Breast epithelium (tissue), 3 donors: ENCODE measurements around the gene RGS3.

ENCODE experiments used
- POLR2A ChIP-seq: fragments of 450-650 bp; IDR thresholded peaks from one replicate; pipeline ENCODE4 v1.6.1; 2016; ENCODE audit warnings: antibody characterized with exemption, mild to moderate bottlenecking, moderate library complexity
- TF ChIP-seq, protein P1 (sequence below), 3 donors: fragments of 450-650 bp; IDR thresholded peaks; one replicate each; pipeline ENCODE4 v1.5.1; 2016 to 2017; ENCODE audit warnings: antibody characterized with exemption in 3 of 3, mild to moderate bottlenecking in 3 of 3, moderate library complexity in 3 of 3

DNA sequence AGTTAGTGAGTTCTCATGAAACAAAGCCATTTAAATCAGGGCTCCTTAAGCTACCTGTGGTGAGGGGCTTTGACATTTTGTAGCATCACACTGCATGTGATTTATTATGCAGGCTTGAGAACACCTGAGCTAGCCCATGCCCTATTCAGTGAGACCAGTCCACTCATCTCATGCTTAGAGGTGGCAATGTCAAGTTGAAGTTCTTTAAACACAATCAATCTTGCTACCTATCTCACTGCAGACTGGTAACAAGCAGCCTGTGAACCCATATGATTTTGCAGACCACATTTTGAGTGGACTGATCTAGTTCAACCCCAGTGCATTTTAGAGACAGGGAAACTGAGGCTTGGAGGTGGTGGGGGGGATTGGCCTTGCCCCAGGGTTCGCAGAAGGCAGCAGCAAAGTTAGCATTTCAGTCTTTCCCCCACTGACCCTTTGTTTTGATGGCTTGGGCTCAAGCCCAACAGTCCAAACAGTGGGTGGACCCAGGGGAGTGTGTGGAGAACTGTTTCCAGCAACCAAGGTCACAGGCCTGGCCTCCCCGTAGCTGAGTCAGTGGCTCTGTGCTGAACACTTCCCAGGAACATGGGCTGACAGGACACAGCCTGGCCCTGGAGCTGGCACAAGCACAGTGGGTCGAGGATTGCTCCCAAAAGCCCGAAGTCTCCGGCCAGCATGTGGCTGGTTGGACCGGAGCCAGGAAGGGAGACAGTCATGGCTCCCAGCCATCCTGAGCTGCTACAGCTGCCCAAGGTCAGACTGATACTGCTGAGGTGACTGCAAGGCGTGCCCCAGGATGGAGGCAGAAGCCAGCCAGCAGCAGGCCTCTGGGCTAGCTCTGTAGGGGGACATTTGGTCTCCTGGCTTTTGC lies 95.3 kb downstream of the RGS3 start:
- TF ChIP-seq POLR2A: no peak
- TF ChIP-seq, protein P1, sequence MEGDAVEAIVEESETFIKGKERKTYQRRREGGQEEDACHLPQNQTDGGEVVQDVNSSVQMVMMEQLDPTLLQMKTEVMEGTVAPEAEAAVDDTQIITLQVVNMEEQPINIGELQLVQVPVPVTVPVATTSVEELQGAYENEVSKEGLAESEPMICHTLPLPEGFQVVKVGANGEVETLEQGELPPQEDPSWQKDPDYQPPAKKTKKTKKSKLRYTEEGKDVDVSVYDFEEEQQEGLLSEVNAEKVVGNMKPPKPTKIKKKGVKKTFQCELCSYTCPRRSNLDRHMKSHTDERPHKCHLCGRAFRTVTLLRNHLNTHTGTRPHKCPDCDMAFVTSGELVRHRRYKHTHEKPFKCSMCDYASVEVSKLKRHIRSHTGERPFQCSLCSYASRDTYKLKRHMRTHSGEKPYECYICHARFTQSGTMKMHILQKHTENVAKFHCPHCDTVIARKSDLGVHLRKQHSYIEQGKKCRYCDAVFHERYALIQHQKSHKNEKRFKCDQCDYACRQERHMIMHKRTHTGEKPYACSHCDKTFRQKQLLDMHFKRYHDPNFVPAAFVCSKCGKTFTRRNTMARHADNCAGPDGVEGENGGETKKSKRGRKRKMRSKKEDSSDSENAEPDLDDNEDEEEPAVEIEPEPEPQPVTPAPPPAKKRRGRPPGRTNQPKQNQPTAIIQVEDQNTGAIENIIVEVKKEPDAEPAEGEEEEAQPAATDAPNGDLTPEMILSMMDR (IDR thresholded peaks at IDR 0.05): no peak
